HepG2 (cell line): ENCODE results near the gene TBX18.

Source experiments
- CTCF ChIP-seq: sonication (generic); formaldehyde crosslinking; IDR thresholded peaks from 2 replicates; pipeline ENCODE4 v1.5.0; 2020; ENCODE audit warnings: mild to moderate bottlenecking, missing genetic modification reagents, moderate library complexity
- MBNL3 ChIP-seq: fragments of 250-450 bp; sonication (Bioruptor Pico); conservative IDR thresholded peaks from 2 replicates; pipeline ENCODE4 v1.8.0; 2022; ENCODE audit warnings: mild to moderate bottlenecking, inconsistent platforms
- ZFP91 ChIP-seq: sonication (generic); formaldehyde crosslinking; IDR thresholded peaks from 2 replicates; pipeline ENCODE4 v1.9.0; 2022; ENCODE audit warnings: missing genetic modification reagents, mild to moderate bottlenecking, borderline replicate concordance
- ZNF143 ChIP-seq: sonication (generic); formaldehyde crosslinking; IDR thresholded peaks from 2 replicates; pipeline ENCODE4 v1.4.0; 2020; ENCODE audit warnings: missing genetic modification reagents

- TF ChIP-seq ZFP91 (CRISPR knock-in tag) (no peak), ZNF143 (CRISPR knock-in tag) (no peak), MBNL3 (CRISPR knock-in tag) (no peak), CTCF (CRISPR knock-in tag) (no peak)
These were observed at the start of gene TBX18 for GRCh38 chr6:84764332-84765049.
